NCI-H345 treated with DMSO at 0.1 percent for 48 hours (cell line): ENCODE results near the gene CAMK4.

Experiments used
- DNase-seq: peaks from one replicate; lab custom pipeline; 2025; ENCODE audit not compliant: unreplicated experiment; lab: John Stamatoyannopoulos, UW

CAMK4 gene

DNA sequence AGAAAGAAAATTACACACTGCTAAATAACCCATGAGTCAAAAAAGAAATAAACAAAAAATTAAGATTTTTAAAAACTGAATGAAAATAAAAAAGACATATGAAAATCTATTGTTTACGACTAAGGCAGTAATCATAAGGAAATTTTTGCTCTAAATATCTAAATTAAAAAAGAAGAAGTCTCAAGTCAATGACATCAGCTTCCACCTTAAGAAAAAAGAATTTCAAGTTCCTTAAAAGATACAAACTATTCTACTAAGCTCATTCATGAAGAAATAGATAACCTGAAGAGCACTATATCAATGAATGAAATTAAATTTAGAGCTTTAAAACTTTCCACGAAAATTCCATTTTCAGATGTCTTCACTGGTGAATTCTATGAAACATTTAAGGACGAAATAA, 303.9 kb downstream of the CAMK4 start:
- DNase-seq = no peak

DNA sequence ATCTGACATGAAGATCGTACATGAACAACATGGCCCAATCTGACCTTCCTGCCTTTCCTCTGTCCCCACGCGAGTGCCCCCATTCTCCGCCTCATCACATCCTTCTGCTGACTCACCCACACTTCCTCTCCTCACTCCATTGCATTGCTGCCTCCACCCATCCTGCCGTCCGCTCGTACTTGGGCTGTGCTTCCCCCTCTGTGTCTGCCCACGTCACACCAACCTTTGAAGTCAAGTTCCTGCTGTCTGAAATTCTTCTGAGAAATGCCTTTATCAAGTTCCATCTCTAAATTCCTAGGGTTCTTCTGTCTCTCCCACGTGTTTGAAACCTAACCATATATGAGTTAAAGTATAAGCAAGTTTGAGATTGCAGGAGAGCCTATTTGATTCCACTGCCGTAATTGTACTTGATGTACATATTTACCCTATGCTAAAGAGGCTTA, 306.1 kb downstream of the CAMK4 start:
- DNase-seq = no peak

DNA sequence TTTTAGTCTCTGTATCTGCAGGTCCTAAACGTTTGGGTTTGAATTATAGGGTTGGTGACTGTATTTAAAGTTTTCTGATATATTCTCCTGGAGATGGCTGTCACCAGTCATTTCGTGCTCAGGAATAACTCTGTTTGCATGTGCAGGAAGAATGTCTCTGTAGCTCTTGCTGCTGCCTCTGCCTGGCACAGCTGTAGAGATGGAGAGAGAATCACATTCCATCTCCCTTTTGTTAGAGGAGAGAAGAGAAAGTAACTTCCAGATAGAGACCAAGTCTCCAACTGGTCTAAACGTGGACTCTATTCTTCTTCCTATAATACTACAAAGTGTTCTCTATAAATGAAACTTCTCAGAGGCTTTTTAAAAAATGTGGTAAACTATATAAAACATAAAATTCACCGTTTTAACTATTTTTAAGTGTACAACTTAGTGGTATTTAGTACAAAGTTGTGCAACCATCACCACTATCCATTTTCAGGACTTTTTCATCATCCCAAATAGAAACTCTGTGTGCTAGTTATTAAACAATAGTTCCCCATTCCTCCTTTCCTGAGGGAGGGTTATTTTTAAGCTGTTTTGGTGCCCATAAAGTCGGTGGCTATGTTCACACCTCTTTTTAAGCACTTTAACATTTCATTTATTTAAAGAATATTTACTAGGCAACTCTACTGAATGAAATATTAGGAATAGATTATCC, 308.9 kb downstream of the CAMK4 start:
- DNase-seq = no peak

DNA sequence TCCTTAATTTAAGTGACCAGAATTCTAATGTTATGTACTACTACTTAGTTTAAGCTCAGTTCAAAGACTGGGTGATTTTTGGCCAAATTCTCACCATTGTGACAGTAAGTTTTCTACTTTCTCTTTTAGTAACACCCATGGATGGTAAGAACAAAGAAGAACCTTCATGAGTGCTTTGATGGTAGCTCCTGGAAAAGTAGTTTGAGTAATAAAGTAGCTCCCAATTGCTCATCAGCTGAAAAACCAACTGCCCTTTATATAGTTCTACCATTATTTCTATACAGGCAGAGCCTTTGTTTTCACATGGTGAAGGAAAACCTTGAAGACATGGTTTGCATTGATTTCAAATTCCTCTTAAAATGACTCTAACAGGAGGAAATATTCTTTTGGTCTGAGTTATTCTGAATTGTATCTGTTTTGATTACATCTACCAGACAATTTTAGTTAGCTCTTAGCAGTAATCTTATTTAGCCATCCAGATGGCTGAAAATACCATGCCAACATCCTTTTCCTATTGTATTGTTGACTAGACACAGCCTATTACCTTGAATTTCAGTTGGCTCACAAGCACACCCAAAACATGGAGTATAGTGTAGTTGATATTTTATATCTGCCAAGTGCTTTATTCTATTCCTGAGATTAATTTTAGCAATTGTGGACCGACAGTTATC, 311.8 kb downstream of the CAMK4 start:
- DNase-seq = no peak

DNA sequence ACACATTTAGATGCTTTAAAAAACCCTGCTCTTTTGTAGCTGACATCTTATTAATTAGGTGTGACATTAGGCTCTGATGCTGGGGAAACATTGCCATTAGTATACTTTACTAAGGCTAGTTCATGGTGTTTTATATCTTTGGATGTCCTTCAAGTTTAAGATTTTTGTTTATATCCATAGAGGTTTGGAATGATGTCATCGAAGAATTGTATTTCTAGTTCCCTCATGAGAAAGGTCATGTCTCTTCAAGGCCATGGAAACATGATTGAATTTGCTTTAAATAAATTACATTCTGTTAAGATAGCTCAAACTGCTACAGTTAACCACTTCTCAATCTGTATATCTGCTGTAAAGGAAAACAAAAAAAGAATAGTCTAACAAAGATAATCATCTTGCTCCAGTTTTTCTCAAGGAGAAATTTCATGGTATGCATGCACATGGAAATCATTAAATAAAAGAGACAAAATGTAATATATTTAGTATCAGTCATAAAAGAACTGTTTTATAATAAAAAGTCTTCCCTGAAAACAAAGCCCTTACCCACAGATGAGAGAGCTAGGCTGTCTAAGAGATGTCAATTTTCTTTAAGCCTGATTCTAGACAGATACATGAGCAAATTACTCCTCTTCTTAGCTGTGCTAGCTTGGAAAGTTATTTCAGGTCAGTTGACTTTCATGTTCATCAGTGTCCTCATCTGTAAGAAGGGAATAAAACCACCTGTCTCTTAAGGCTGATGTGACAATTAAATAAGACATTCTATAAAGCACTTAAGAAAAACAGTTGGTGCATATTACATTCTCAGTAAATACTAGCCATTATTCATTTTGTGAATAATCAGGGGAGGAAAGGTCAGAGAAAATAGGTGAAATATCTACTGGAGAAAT, 313.2 kb downstream of the CAMK4 start:
- DNase-seq = no peak
